ENCODE data around the gene KHDC1L. TPM values are rescaled to one million over a fixed set of nuclear protein-coding genes. Genes with fewer than 3 reads are reported as not detected.
"Not testable (repeated sequence)": the region's sequence is repeated elsewhere in the genome, so short reads cannot be mapped to it uniquely, and the experiment has no call there.

KHDC1L gene
- polyA plus RNA-seq (ENCODE audit: insufficient read length in 10 of 10) = under 1 TPM in 4 of 10 donors, not detected in 6; 0.23 to 0.59 (median 0.41) TPM
- long read RNA-seq, donor 1 = 0 reads
- long read RNA-seq, donor 2 = 0 reads
- long read RNA-seq, donor 3 = 0 reads
- long read RNA-seq, donor 4 = 0 reads
- long read RNA-seq, donor 5 = 0 reads
- long read RNA-seq, donor 6 = 0 reads
- long read RNA-seq, donor 7 = 0 reads
- long read RNA-seq, donor 8 = 0 reads
- long read RNA-seq, donor 9 = 0 reads

GRCh38 chr6:73225396-73225795 lies at the start of gene KHDC1L:
Gene KHDC1L, minus strand, starts transcription at chr6:73225496. Its CDS starts 88 bp downstream, at chr6:73225408.
- DNase-seq = no peak

- DNase-seq = not testable (repeated sequence)
These were observed 44.0 kb upstream of the KHDC1L start for GRCh38 chr6:73269296-73269695.

GRCh38 chr6:73268896-73269295 lies 43.6 kb upstream of the KHDC1L start:
- DNase-seq = not testable (repeated sequence)

GRCh38 chr6:73264446-73264845 lies 39.1 kb upstream of the KHDC1L start:
- no peak for DNase-seq

- DNase-seq = no peak
These were observed 38.2 kb upstream of the KHDC1L start for GRCh38 chr6:73263570-73263909.

GRCh38 chr6:73262671-73263569 lies 37.6 kb upstream of the KHDC1L start, which contains the start of gene KHDC1:
Gene KHDC1, minus strand, starts transcription at chr6:73263196. Its CDS starts 20,679 bp downstream, at chr6:73242517.
- peak; percentile 46 to 89 (median 75) for DNase-seq

GRCh38 chr6:73258721-73259120 lies 33.4 kb upstream of the KHDC1L start:
- DNase-seq = no peak

GRCh38 chr6:73254323-73254722 lies 29.0 kb upstream of the KHDC1L start:
- not testable (repeated sequence) for DNase-seq

- DNase-seq = no peak
These were observed 27.4 kb upstream of the KHDC1L start for GRCh38 chr6:73252703-73253102.

GRCh38 chr6:73250016-73250415 lies 24.7 kb upstream of the KHDC1L start:
- DNase-seq = no peak

- no peak for DNase-seq
These were observed 23.1 kb upstream of the KHDC1L start for GRCh38 chr6:73248192-73248903.

GRCh38 chr6:73242001-73242400 lies 16.7 kb upstream of the KHDC1L start:
- no peak for DNase-seq

GRCh38 chr6:73240730-73241129 lies 15.4 kb upstream of the KHDC1L start:
- no peak for DNase-seq

GRCh38 chr6:73236144-73236750 lies 11.0 kb upstream of the KHDC1L start:
- peak in 1 of 3 donors; percentile 83 for DNase-seq

GRCh38 chr6:73234733-73235132 lies 9.4 kb upstream of the KHDC1L start:
- DNase-seq = peak in 1 of 3 donors; percentile 48

GRCh38 chr6:73233971-73234370 lies 8.7 kb upstream of the KHDC1L start:
- not testable (repeated sequence) for DNase-seq

GRCh38 chr6:73233048-73233447 lies 7.8 kb upstream of the KHDC1L start:
- DNase-seq = no peak

GRCh38 chr6:73231986-73232391 lies 6.7 kb upstream of the KHDC1L start:
- DNase-seq = no peak

- no peak for DNase-seq
These were observed 2.4 kb upstream of the KHDC1L start for GRCh38 chr6:73227606-73228255.

- DNase-seq = no peak
These were observed 8.4 kb downstream of the KHDC1L start for GRCh38 chr6:73216859-73217258.

GRCh38 chr6:73209117-73209516 lies 16.2 kb downstream of the KHDC1L start:
- DNase-seq = no peak

All from muscle of back (tissue), 13 donors.